Fibroblast of the aortic adventitia (primary cell): ENCODE results near the gene TTLL10. TPM values are rescaled to one million over a fixed set of nuclear protein-coding genes. Genes with fewer than 3 reads are reported as not detected.
"Not testable (repeated sequence)": the region's sequence is repeated elsewhere in the genome, so short reads cannot be mapped to it uniquely, and the experiment has no call there.

Experiments used
- DNase-seq: peaks from one replicate; pipeline ENCODE4 v3.0.0-alpha.2; 2010; ENCODE audit warnings: low read depth
- H3K4me3 ChIP-seq: 2 replicates; pipeline ENCODE4 v1.5.1; 2011; ENCODE audit warnings: low read depth, mild to moderate bottlenecking, control low read depth, low read length, moderate library complexity
- CTCF ChIP-seq: IDR thresholded peaks from 2 replicates; pipeline ENCODE4 v1.5.1; 2011; ENCODE audit warnings: mild to moderate bottlenecking, low read length, control low read depth, inconsistent platforms; ENCODE audit not compliant: insufficient read depth
- total RNA-seq: library from RNA; depleted of rRNA; stranded (reverse); fragments of >200 nt; gene quantifications from 2 replicates; pipeline ENCODE4 v1.2.3, GENCODE V29; 2012; ENCODE audit warnings: low replicate concordance

TTLL10 gene
- total RNA-seq, 1 donor = not detected

- no peak for DNase-seq
- no peak for TF ChIP-seq CTCF
- no peak overlapping the region for H3K4me3 ChIP-seq
These were observed 1.8 kb downstream of the TTLL10 start for GRCh38 chr1:1175221-1176062.

GRCh38 chr1:1176063-1176761 lies 2.5 kb downstream of the TTLL10 start:
- H3K4me3 ChIP-seq, DNase-seq: not testable (repeated sequence)

- no peak for DNase-seq
- TF ChIP-seq CTCF = no peak
- H3K4me3 ChIP-seq = no peak overlapping the region
These were observed 3.3 kb downstream of the TTLL10 start for GRCh38 chr1:1176931-1177330.

- TF ChIP-seq CTCF = no peak
- no peak overlapping the region for H3K4me3 ChIP-seq
- no peak for DNase-seq
These were observed 3.9 kb downstream of the TTLL10 start for GRCh38 chr1:1177452-1178206.

- no peak for DNase-seq
- no peak overlapping the region for H3K4me3 ChIP-seq
- TF ChIP-seq CTCF = no peak
These were observed 5.2 kb downstream of the TTLL10 start for GRCh38 chr1:1178794-1179331.

- DNase-seq = no peak
- no peak for TF ChIP-seq CTCF
- no peak overlapping the region for H3K4me3 ChIP-seq
These were observed 5.8 kb downstream of the TTLL10 start for GRCh38 chr1:1179346-1179982.
